T-cell (primary cell): ENCODE measurements around the gene SYT15. TPM values are rescaled to one million over a fixed set of nuclear protein-coding genes. Genes with fewer than 3 reads are reported as not detected.

ENCODE experiments used
- ATAC-seq, 4 experiments: fragments of 200-7000 bp in 3 of 4; fragments of 150-1000 bp in 1 of 4; cut with Tn5 transposase; replicated peaks in 1 of 4; 1 replicate in 3 of 4; 2 replicates in 1 of 4; pipeline ENCODE4 v1.10.0; 2021; ENCODE audit warnings: moderate library complexity in 3 of 4, mild to moderate bottlenecking in 2 of 4, moderate number of reproducible peaks in 1 of 4
- CTCF ChIA-PET, 2 donors: fragments of 300-600 bp; sonication (Branson Sonifier 250); formaldehyde crosslinking; loops; one replicate each; lab custom pipeline; 2022; ENCODE audit warnings: antibody characterized with exemption in 2 of 2; lab: Charles Lee
- POLR2A ChIA-PET, 2 donors: fragments of 300-600 bp; sonication (Branson Sonifier 250); formaldehyde crosslinking; loops; one replicate each; lab custom pipeline; 2022; ENCODE audit warnings: antibody characterized with exemption in 2 of 2; lab: Charles Lee
- DNase-seq, 35 experiments: peaks; one replicate each; pipeline versions ENCODE4 v3.0.0 to v3.0.0-alpha.2; 2013 to 2023
- H3K27ac ChIP-seq: one replicate; pipeline ENCODE4 v1.5.1; 2013; ENCODE audit warnings: low read length
- H3K27me3 ChIP-seq, 2 experiments: replicated peaks in 1 of 2; 1 replicate in 1 of 2; 2 replicates in 1 of 2; pipeline versions ENCODE4 v1.6.1 to v1.7.0; 2013; ENCODE audit warnings: low read length in 1 of 2, mixed read lengths in 1 of 2; ENCODE audit not compliant: control insufficient read depth in 2 of 2, insufficient read depth in 2 of 2; ENCODE audit errors: extremely low read depth in 1 of 2
- H3K36me3 ChIP-seq, 2 donors: 1 replicate in 1 of 2; 2 replicates in 1 of 2; pipeline versions ENCODE4 v1.6.1 to v1.7.0; 2013; ENCODE audit warnings: low read length in 1 of 2; ENCODE audit not compliant: control insufficient read depth in 2 of 2, insufficient read depth in 1 of 2; ENCODE audit errors: extremely low read depth in 1 of 2
- H3K4me1 ChIP-seq, 2 experiments: 1 replicate in 1 of 2; 2 replicates in 1 of 2; pipeline versions ENCODE4 v1.6.1 to v1.7.0; 2013; ENCODE audit warnings: low read length in 2 of 2, mixed read lengths in 1 of 2; ENCODE audit not compliant: insufficient read depth in 2 of 2, control insufficient read depth in 1 of 2; ENCODE audit errors: extremely low read depth in 1 of 2
- H3K4me3 ChIP-seq, 2 donors: 1 replicate in 1 of 2; 2 replicates in 1 of 2; pipeline versions ENCODE4 v1.5.1 to v1.7.0; 2013; ENCODE audit warnings: mild to moderate bottlenecking in 2 of 2, low read length in 1 of 2, moderate library complexity in 1 of 2; ENCODE audit not compliant: control insufficient read depth in 1 of 2; ENCODE audit errors: extremely low read depth in 1 of 2
- H3K9me3 ChIP-seq: 2 replicates; pipeline ENCODE4 v1.7.0; 2013
- H3K27ac Mint-ChIP-seq, 2 donors: one replicate each; pipeline ENCODE4 v1.8.0; 2020 to 2021; ENCODE audit warnings: mild to moderate bottlenecking in 2 of 2, mixed read lengths in 2 of 2
- H3K27me3 Mint-ChIP-seq, 2 donors: one replicate each; pipeline ENCODE4 v1.8.0; 2021 to 2022; ENCODE audit warnings: mixed read lengths in 2 of 2
- H3K36me3 Mint-ChIP-seq: one replicate; pipeline ENCODE4 v1.8.0; 2021; ENCODE audit warnings: mixed read lengths
- H3K4me1 Mint-ChIP-seq, 3 donors: one replicate each; pipeline ENCODE4 v1.8.0; 2020 to 2022; ENCODE audit warnings: mixed read lengths in 3 of 3, mild to moderate bottlenecking in 1 of 3
- H3K4me3 Mint-ChIP-seq, 3 donors: one replicate each; pipeline ENCODE4 v1.8.0; 2020 to 2022; ENCODE audit warnings: mild to moderate bottlenecking in 3 of 3, mixed read lengths in 3 of 3, moderate library complexity in 3 of 3
- H3K9me3 Mint-ChIP-seq, 3 donors: one replicate each; pipeline ENCODE4 v1.8.0; 2020 to 2022; ENCODE audit warnings: mixed read lengths in 3 of 3
- whole genome bisulfite sequencing: methylation state at CpG from one replicate; pipeline ENCODE4 v1.1.5; 2013; ENCODE audit warnings: missing lambda C conversion rate; ENCODE audit not compliant: insufficient coverage; 5-methylcytosine and 5-hydroxymethylcytosine counted together
- total RNA-seq, 35 experiments: library from RNA in 6 of 35; stranded (reverse) in 6 of 35; fragments of 120-200 nt in 1 of 35; gene quantifications; one replicate each; pipeline versions ENCODE4 v1.2.1 to v1.2.4 and lab custom pipeline; 2013 to 2026

The SYT15 gene
- total RNA-seq, 5 donors from 2014 or later (not counting 1 experiment from before 2014, with no cell fraction given) = 0.98 to 1.7 (median 1.4) TPM; not detected in 1

GRCh38 chr10:46540412-46541016 is 38.4 kb upstream of the SYT15 start:
- 85% methylated on average over 2 of the region's 8 CpGs for WGBS
- H3K27ac ChIP-seq = no peak overlapping the region
- H3K9me3 ChIP-seq = no peaks in the 10 kb centered on the region
- Mint-ChIP-seq H3K27me3 (peaks cover 42 to 66% of the 10 kb centered on the region in 2 donors), H3K4me1 (peaks cover 5 to 12% (median 5%) of the 10 kb centered on the region in 3 donors), H3K9me3 (no peaks in the 10 kb centered on the region), H3K4me3 (peak overlapping the region in 2 of 3 donors; percentile 11 to 28), H3K36me3 (no peaks in the 10 kb centered on the region), H3K27ac (no peak overlapping the region)
- H3K27me3 ChIP-seq = peaks cover 12 to 65% of the 10 kb centered on the region in 2 experiments
- CTCF ChIA-PET = no interaction called here
- H3K4me3 ChIP-seq = no peak overlapping the region
- POLR2A ChIA-PET = no interaction called here
- no peaks in the 10 kb centered on the region for H3K36me3 ChIP-seq
- DNase-seq (peak in 1 of 35 experiments; percentile 4), ATAC-seq (no peak)
- peaks cover 0 to 9% of the 10 kb centered on the region in 2 experiments for H3K4me1 ChIP-seq

- CTCF ChIA-PET = no interaction called here
- Histone ChIP-seq H3K9me3 (no peaks in the 10 kb centered on the region), H3K4me3 (no peak overlapping the region), H3K27ac (no peak overlapping the region), H3K4me1 (peaks cover 0 to 9% of the 10 kb centered on the region in 2 experiments), H3K36me3 (no peaks in the 10 kb centered on the region), H3K27me3 (peaks cover 12 to 63% of the 10 kb centered on the region in 2 experiments)
- Mint-ChIP-seq H3K9me3 (no peaks in the 10 kb centered on the region), H3K36me3 (no peaks in the 10 kb centered on the region), H3K27me3 (peaks cover 42 to 65% of the 10 kb centered on the region in 2 donors), H3K4me1 (peaks cover 5 to 12% (median 5%) of the 10 kb centered on the region in 3 donors), H3K27ac (no peak overlapping the region), H3K4me3 (peak overlapping the region in 1 of 3 donors; percentile 28)
- WGBS = 7% methylated on average over 10 of the region's 42 CpGs
- POLR2A ChIA-PET = no interaction called here
- DNase-seq (peak in 3 of 35 experiments; percentile 2 to 24 (median 5)), ATAC-seq (no peak)
These were observed 37.8 kb upstream of the SYT15 start for GRCh38 chr10:46541017-46541661.

- peaks cover 12 to 63% of the 10 kb centered on the region in 2 experiments for H3K27me3 ChIP-seq
- WGBS = 69% methylated on average over 4 of the region's 7 CpGs
- H3K27ac ChIP-seq = no peak overlapping the region
- Mint-ChIP-seq H3K36me3 (no peaks in the 10 kb centered on the region), H3K27me3 (peaks cover 38 to 57% of the 10 kb centered on the region in 2 donors), H3K4me1 (peaks cover 5 to 12% (median 5%) of the 10 kb centered on the region in 3 donors), H3K4me3 (no peak overlapping the region), H3K27ac (no peak overlapping the region), H3K9me3 (no peaks in the 10 kb centered on the region)
- ChIA-PET CTCF (no interaction called here), POLR2A (no interaction called here)
- H3K9me3 ChIP-seq = no peaks in the 10 kb centered on the region
- ATAC-seq (no peak), DNase-seq (peak in 3 of 35 experiments; percentile 1 to 21 (median 2))
- H3K4me3 ChIP-seq = no peak overlapping the region
- H3K4me1 ChIP-seq = peaks cover 0 to 9% of the 10 kb centered on the region in 2 experiments
- H3K36me3 ChIP-seq = no peaks in the 10 kb centered on the region
These were observed 37.0 kb upstream of the SYT15 start for GRCh38 chr10:46541735-46542566.

DNA sequence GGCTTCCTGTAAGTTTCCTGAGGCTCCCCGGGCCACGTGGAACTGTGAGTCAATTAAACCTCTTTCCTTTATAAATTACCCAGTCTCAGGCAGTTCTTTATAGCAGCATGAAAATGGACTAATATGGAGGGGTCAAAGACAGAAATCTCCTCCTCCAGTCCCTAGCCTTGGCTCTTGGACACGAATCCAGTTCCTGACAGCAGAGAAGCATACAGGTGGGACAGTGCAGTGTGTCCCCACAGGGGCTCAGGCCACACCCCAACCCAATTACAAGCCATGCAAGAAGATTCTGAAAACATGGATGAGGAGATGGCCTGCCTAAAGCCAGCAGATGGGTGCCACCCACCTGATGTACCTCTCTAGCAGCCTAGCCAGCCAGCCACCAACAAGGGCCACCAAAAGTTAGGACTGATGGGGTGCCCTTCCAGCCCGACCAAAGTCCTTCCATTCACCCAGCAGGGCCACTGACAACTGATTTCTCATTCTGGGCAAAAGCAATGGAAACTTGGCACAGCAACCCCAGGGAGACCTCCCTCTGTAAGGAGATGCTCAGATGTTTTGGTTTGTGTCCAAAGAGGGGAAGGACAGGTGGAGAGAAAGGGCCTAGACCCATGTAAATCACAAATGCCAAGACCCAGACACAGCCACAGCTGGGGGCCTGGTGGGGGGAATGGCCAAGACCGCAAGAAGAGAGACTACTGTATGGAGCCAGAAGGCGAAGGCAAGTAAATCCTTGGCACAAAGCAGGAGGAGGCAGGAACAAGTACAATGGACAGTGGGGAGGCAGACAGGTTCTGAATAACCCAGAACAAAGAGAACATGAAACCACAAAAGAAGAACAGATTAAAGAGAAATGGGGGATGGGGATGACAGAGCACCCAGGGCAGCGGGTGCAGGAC is 36.1 kb upstream of the SYT15 start:
- H3K27ac Mint-ChIP-seq = no peak overlapping the region
- H3K9me3 Mint-ChIP-seq = no peaks in the 10 kb centered on the region
- ATAC-seq (no peak), DNase-seq (peak in 4 of 35 experiments; percentile 1 to 24 (median 4))
- H3K36me3 Mint-ChIP-seq = no peaks in the 10 kb centered on the region
- ChIA-PET POLR2A (no interaction called here), CTCF (no interaction called here)
- H3K27ac ChIP-seq = no peak overlapping the region
- no peaks in the 10 kb centered on the region for H3K36me3 ChIP-seq
- peaks cover 0 to 9% of the 10 kb centered on the region in 2 experiments for H3K4me1 ChIP-seq
- H3K9me3 ChIP-seq = no peaks in the 10 kb centered on the region
- no peak overlapping the region for H3K4me3 ChIP-seq
- WGBS = 85% methylated on average over 3 of the region's 7 CpGs
- no peak overlapping the region for H3K4me3 Mint-ChIP-seq
- peaks cover 5 to 12% (median 5%) of the 10 kb centered on the region in 3 donors for H3K4me1 Mint-ChIP-seq
- H3K27me3 ChIP-seq = peaks cover 10 to 61% of the 10 kb centered on the region in 2 experiments
- H3K27me3 Mint-ChIP-seq = peaks cover 32 to 49% of the 10 kb centered on the region in 2 donors

- Histone ChIP-seq H3K27me3 (peaks cover 8 to 69% of the 10 kb centered on the region in 2 experiments), H3K36me3 (no peaks in the 10 kb centered on the region), H3K9me3 (no peaks in the 10 kb centered on the region), H3K27ac (no peak overlapping the region), H3K4me3 (no peak overlapping the region), H3K4me1 (peaks cover 0 to 9% of the 10 kb centered on the region in 2 experiments)
- DNase-seq (peak in 3 of 35 experiments; percentile 1 to 23 (median 4)), ATAC-seq (no peak)
- H3K9me3 Mint-ChIP-seq = no peaks in the 10 kb centered on the region
- CTCF ChIA-PET = no interaction called here
- peaks cover 5 to 12% (median 5%) of the 10 kb centered on the region in 3 donors for H3K4me1 Mint-ChIP-seq
- no peaks in the 10 kb centered on the region for H3K36me3 Mint-ChIP-seq
- H3K27ac Mint-ChIP-seq = no peak overlapping the region
- no peak overlapping the region for H3K4me3 Mint-ChIP-seq
- WGBS = 73% methylated on average over 12 of the region's 14 CpGs
- POLR2A ChIA-PET = no interaction called here
- peaks cover 27 to 43% of the 10 kb centered on the region in 2 donors for H3K27me3 Mint-ChIP-seq
These were observed 35.2 kb upstream of the SYT15 start for GRCh38 chr10:46543466-46544377.
